Keratinocyte (primary cell): Measurements from ENCODE around the gene SZT2. TPM values are rescaled to one million over a fixed set of nuclear protein-coding genes. Genes with fewer than 3 reads are reported as not detected.

Experiments
- DNase-seq: peaks from one replicate; pipeline ENCODE4 v3.0.0-alpha.2; 2011; ENCODE audit warnings: low read depth, missing footprints, low spot score
- FAIRE-seq: peaks from 2 replicates; lab custom pipeline; 2011; peaks lifted over from hg19 to GRCh38; lab: Jason Lieb, UNC
- H2AFZ ChIP-seq: 2 replicates; pipeline ENCODE4 v1.6.0; 2012; ENCODE audit warnings: low read length, control low read depth, inconsistent platforms; ENCODE audit not compliant: control insufficient read depth
- H3K27ac ChIP-seq: 2 replicates; pipeline ENCODE4 v1.5.1; 2011; ENCODE audit warnings: low read length; ENCODE audit not compliant: control insufficient read depth, insufficient read depth
- H3K27me3 ChIP-seq: 3 replicates; pipeline ENCODE4 v1.6.0; 2011; ENCODE audit warnings: low read length; ENCODE audit not compliant: control insufficient read depth, insufficient read depth; ENCODE audit errors: extremely low read depth
- H3K36me3 ChIP-seq, 2 experiments: 2 replicates in 1 of 2; 3 replicates in 1 of 2; pipeline ENCODE4 v1.5.1; 2011; ENCODE audit warnings: low read length in 2 of 2, mild to moderate bottlenecking in 1 of 2; ENCODE audit not compliant: control insufficient read depth in 2 of 2, insufficient read depth in 2 of 2; ENCODE audit errors: extremely low read depth in 1 of 2
- H3K4me1 ChIP-seq: 3 replicates; pipeline ENCODE4 v1.5.1; 2011; ENCODE audit warnings: low read length; ENCODE audit not compliant: control insufficient read depth, insufficient read depth; ENCODE audit errors: extremely low read depth
- H3K4me2 ChIP-seq: 3 replicates; pipeline ENCODE4 v1.6.0; 2011; ENCODE audit warnings: low read depth, low read length; ENCODE audit not compliant: control insufficient read depth, insufficient read depth; ENCODE audit errors: extremely low read depth
- H3K4me3 ChIP-seq, 3 experiments: fragments of 200-600 bp in 1 of 3; sonication (generic) in 1 of 3; 2 replicates in 2 of 3; 3 replicates in 1 of 3; pipeline ENCODE4 v1.5.1; 2011 to 2016; ENCODE audit warnings: low read length in 3 of 3, mild to moderate bottlenecking in 3 of 3, control low read depth in 2 of 3, inconsistent platforms in 1 of 3, low read depth in 1 of 3, mixed read lengths in 1 of 3, mixed run types in 1 of 3, moderate library complexity in 1 of 3; ENCODE audit not compliant: control insufficient read depth in 2 of 3, insufficient read depth in 2 of 3; ENCODE audit errors: extremely low read depth in 1 of 3
- H3K79me2 ChIP-seq: 2 replicates; pipeline ENCODE4 v1.6.0; 2012; ENCODE audit warnings: low read length; ENCODE audit not compliant: control insufficient read depth, insufficient read depth
- H3K9ac ChIP-seq: 3 replicates; pipeline ENCODE4 v1.6.0; 2011; ENCODE audit warnings: low read length; ENCODE audit not compliant: control insufficient read depth, insufficient read depth; ENCODE audit errors: extremely low read depth
- H3K9me1 ChIP-seq: 3 replicates; pipeline ENCODE4 v1.6.0; 2011; ENCODE audit warnings: low read length; ENCODE audit not compliant: control insufficient read depth, insufficient read depth; ENCODE audit errors: extremely low read depth
- H3K9me3 ChIP-seq: 2 replicates; pipeline ENCODE4 v1.5.1; 2012; ENCODE audit warnings: low read depth, low read length; ENCODE audit not compliant: control insufficient read depth
- H4K20me1 ChIP-seq: 3 replicates; pipeline ENCODE4 v1.6.0; 2011; ENCODE audit warnings: low read length; ENCODE audit not compliant: control insufficient read depth, insufficient read depth; ENCODE audit errors: extremely low read depth
- EZH2 ChIP-seq: IDR thresholded peaks from one replicate; pipeline ENCODE4 v1.6.1; 2012; ENCODE audit warnings: inconsistent platforms, mild to moderate bottlenecking, low read length, moderate library complexity
- dilution Hi-C: fragments of 300-500 bp; cut with MboI; formaldehyde crosslinking; loops from one replicate; pipeline ENCODE4 v1.7.0; 2020; ENCODE audit warnings: low sequenced_read_pairs; ENCODE audit not compliant: extremely low pct_ligation_motif_present
- polyA plus RNA-seq, 5 experiments: library from polyadenylated mRNA; depleted of rRNA in 3 of 5; stranded (reverse) in 3 of 5; stranded (forward) in 1 of 5; unstranded in 1 of 5; fragments of >200 nt; gene quantifications; 1 replicate in 1 of 5; 2 replicates in 3 of 5; 3 replicates in 1 of 5; pipeline versions ENCODE4 v1.2.1 to v1.2.3, GENCODE V29; 2011 to 2012; ENCODE audit warnings: missing spikeins in 2 of 5, low read depth in 1 of 5, low replicate concordance in 1 of 5
- TF ChIP-seq, protein P1 (sequence below), 3 experiments: IDR thresholded peaks in 1 of 3; conservative IDR thresholded peaks in 1 of 3; optimal IDR thresholded peaks in 1 of 3; 2 replicates in 2 of 3; 3 replicates in 1 of 3; pipeline versions ENCODE3 to v1.5.1; 2011; ENCODE audit warnings: low read length in 3 of 3, mild to moderate bottlenecking in 3 of 3, moderate library complexity in 2 of 3, control low read depth in 1 of 3, inconsistent platforms in 1 of 3; ENCODE audit not compliant: insufficient read depth in 2 of 3; ENCODE audit errors: extremely low read depth in 1 of 3

SZT2 gene
- polyA plus RNA-seq, 1 donor (not counting 4 experiments of a cell fraction or from before 2014, with no cell fraction given) = 6.1 TPM

DNA sequence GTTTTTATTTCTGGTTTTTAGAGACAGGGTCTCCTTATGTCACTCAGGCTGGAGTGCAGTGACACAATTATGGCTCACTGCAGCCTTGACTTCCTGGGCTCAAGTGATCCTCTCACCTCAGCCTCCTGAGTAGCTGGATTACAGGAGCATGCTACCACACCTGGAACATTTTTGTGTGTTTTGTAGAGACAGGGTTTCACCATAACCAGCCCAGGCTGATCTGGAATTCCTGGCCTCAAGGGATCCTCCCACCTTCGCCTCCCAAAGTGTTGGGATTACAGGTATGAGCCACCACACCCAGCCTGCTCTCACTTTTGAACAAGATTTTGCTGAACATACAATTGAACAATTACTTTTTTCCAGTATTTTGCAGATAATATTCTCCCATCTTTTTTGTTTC lies 88.0 kb downstream of the SZT2 start:
- Histone ChIP-seq H2AFZ (peak overlapping the region; percentile 33), H3K4me3 (no peak overlapping the region), H3K79me2 (no peaks in the 10 kb centered on the region), H3K9me1 (no peaks in the 10 kb centered on the region), H3K27ac (peak overlapping the region; percentile 44), H3K36me3 (no peaks in the 10 kb centered on the region), H4K20me1 (no peaks in the 10 kb centered on the region), H3K4me2 (no peak overlapping the region), H3K9me3 (no peaks in the 10 kb centered on the region), H3K9ac (no peak overlapping the region), H3K4me1 (peaks cover 46% of the 10 kb centered on the region), H3K27me3 (no peaks in the 10 kb centered on the region)
- FAIRE-seq = no peak
- no peak for DNase-seq
- dilution Hi-C loops = no loop called here
- TF ChIP-seq EZH2 = no peak

DNA sequence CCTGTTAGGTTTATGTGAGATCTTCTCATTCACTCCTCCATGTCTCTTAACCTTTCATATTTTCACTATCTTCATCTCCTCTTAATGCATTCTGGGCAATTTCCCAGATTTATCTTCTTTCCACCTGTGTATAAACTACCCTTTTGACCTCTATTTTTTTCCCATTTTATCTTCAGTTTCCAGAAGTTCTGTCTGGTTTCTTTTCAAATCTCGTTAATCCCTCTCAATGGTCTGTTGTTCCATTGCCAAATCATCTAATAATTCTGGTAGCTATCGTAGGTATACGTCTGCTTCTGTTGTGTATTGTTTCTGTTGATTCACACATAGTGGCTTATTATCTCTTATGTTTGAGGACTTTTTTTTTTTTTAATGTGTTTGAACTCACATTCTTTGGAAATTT lies 89.7 kb downstream of the SZT2 start:
- no peak for FAIRE-seq
- dilution Hi-C loops = no loop called here
- TF ChIP-seq, protein P1, sequence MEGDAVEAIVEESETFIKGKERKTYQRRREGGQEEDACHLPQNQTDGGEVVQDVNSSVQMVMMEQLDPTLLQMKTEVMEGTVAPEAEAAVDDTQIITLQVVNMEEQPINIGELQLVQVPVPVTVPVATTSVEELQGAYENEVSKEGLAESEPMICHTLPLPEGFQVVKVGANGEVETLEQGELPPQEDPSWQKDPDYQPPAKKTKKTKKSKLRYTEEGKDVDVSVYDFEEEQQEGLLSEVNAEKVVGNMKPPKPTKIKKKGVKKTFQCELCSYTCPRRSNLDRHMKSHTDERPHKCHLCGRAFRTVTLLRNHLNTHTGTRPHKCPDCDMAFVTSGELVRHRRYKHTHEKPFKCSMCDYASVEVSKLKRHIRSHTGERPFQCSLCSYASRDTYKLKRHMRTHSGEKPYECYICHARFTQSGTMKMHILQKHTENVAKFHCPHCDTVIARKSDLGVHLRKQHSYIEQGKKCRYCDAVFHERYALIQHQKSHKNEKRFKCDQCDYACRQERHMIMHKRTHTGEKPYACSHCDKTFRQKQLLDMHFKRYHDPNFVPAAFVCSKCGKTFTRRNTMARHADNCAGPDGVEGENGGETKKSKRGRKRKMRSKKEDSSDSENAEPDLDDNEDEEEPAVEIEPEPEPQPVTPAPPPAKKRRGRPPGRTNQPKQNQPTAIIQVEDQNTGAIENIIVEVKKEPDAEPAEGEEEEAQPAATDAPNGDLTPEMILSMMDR (optimal IDR thresholded peaks at IDR 0.05 in 1 of 3, IDR thresholded peaks at IDR 0.05 in 1 of 3, conservative IDR thresholded peaks at IDR 0.05 in 1 of 3; ENCODE audit: extremely low read depth in 1 of 3, insufficient read depth in 2 of 3, low read length in 3 of 3) = no peak
- TF ChIP-seq EZH2 = no peak

DNA sequence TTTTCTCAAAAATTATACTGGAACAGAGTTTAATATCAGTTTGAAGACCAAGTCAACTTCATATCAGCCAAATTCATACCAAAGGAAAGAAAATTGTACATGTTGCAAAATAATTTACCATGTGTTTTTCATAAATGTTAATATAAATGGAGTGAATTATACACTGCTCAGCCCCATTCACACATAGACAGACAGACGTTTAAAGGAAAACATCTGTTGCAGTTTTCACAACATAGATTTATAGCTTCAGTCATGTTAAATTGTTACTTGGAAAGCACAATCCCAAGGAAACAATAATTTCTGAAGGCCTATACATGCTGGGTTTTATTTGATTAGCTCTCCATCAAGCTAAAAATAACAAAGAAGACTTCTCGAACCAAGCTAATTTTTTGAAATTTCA lies 91.8 kb downstream of the SZT2 start:
- H3K4me1 ChIP-seq = peaks cover 12% of the 10 kb centered on the region
- H3K9ac ChIP-seq = no peak overlapping the region
- no peaks in the 10 kb centered on the region for H3K9me3 ChIP-seq
- H2AFZ ChIP-seq = no peak overlapping the region
- H3K9me1 ChIP-seq = no peaks in the 10 kb centered on the region
- DNase-seq (no peak), FAIRE-seq (no peak)
- TF ChIP-seq, protein P1 (optimal IDR thresholded peaks at IDR 0.05 in 1 of 3, IDR thresholded peaks at IDR 0.05 in 1 of 3, conservative IDR thresholded peaks at IDR 0.05 in 1 of 3; ENCODE audit: extremely low read depth in 1 of 3, insufficient read depth in 2 of 3, low read length in 3 of 3) = no peak
- TF ChIP-seq EZH2 = no peak
- H3K36me3 ChIP-seq = no peaks in the 10 kb centered on the region
- no peak overlapping the region for H3K4me3 ChIP-seq
- no peaks in the 10 kb centered on the region for H4K20me1 ChIP-seq
- H3K27me3 ChIP-seq = no peaks in the 10 kb centered on the region
- dilution Hi-C loops = no loop called here
- H3K79me2 ChIP-seq = no peaks in the 10 kb centered on the region
- no peak overlapping the region for H3K27ac ChIP-seq
- H3K4me2 ChIP-seq = no peak overlapping the region

More for the DNA sequence above, 89.7 kb downstream of the SZT2 start:
- H3K9me1 ChIP-seq = no peaks in the 10 kb centered on the region
- no peak for DNase-seq
- H2AFZ ChIP-seq = no peak overlapping the region
- no peak overlapping the region for H3K4me3 ChIP-seq
- peaks cover 29% of the 10 kb centered on the region for H3K4me1 ChIP-seq
- no peaks in the 10 kb centered on the region for H3K9me3 ChIP-seq
- no peaks in the 10 kb centered on the region for H3K79me2 ChIP-seq
- no peaks in the 10 kb centered on the region for H3K36me3 ChIP-seq
- H4K20me1 ChIP-seq = no peaks in the 10 kb centered on the region
- no peak overlapping the region for H3K4me2 ChIP-seq
- H3K27ac ChIP-seq = no peak overlapping the region
- no peak overlapping the region for H3K9ac ChIP-seq
- H3K27me3 ChIP-seq = no peaks in the 10 kb centered on the region
